PC-9 (cell line): Measurements from ENCODE around the gene STYXL2. TPM values are rescaled to one million over a fixed set of nuclear protein-coding genes. Genes with fewer than 3 reads are reported as not detected.

Experiments used
- BruUV-seq: library from RNA; stranded (reverse); fragments of 400-500 nt; replicated peaks from 2 replicates; lab custom pipeline; 2021; lab: Mats Ljungman, UMichigan
- CTCF ChIA-PET: fragments of 300-600 bp; sonication (Branson Sonifier 250); formaldehyde crosslinking; loops from one replicate; lab custom pipeline; 2022; ENCODE audit warnings: antibody characterized with exemption; lab: Charles Lee
- POLR2A ChIA-PET: fragments of 300-600 bp; sonication (Branson Sonifier 250); formaldehyde crosslinking; loops from one replicate; lab custom pipeline; 2022; ENCODE audit warnings: antibody characterized with exemption; ENCODE audit not compliant: unreplicated experiment; lab: Charles Lee
- DNase-seq, 2 experiments: peaks; one replicate each; pipeline versions ENCODE4 v3.0.0 to v3.0.0-alpha.2; 2015 to 2022; ENCODE audit warnings: mixed read lengths in 1 of 2
- H2AFZ ChIP-seq: fragments of 200-600 bp; sonication (generic); 2 replicates; pipeline ENCODE4 v1.8.1; 2017; ENCODE audit warnings: antibody characterized with exemption
- H3F3A ChIP-seq: fragments of 200-600 bp; sonication (generic); 2 replicates; pipeline ENCODE4 v1.8.1; 2017; ENCODE audit warnings: antibody characterized with exemption, mild to moderate bottlenecking, low read depth; ENCODE audit not compliant: insufficient read depth
- H3K27ac ChIP-seq: fragments of 200-600 bp; sonication (generic); 2 replicates; pipeline ENCODE4 v1.6.1; 2016; ENCODE audit warnings: mixed run types
- H3K27me3 ChIP-seq: fragments of 200-600 bp; sonication (generic); 2 replicates; pipeline ENCODE4 v1.6.1; 2016; ENCODE audit warnings: low read depth, mixed run types; ENCODE audit not compliant: insufficient read depth
- H3K36me3 ChIP-seq: fragments of 200-600 bp; sonication (generic); 2 replicates; pipeline ENCODE4 v1.6.1; 2016; ENCODE audit warnings: low read depth, mixed run types
- H3K4me1 ChIP-seq: fragments of 200-600 bp; sonication (generic); replicated peaks from 2 replicates; pipeline ENCODE4 v1.6.1; 2016; ENCODE audit warnings: mixed run types; ENCODE audit not compliant: insufficient read depth
- H3K4me2 ChIP-seq: fragments of 200-600 bp; sonication (generic); 2 replicates; pipeline ENCODE4 v1.6.1; 2017; ENCODE audit warnings: mixed run types
- H3K4me3 ChIP-seq: fragments of 200-600 bp; sonication (generic); 2 replicates; pipeline ENCODE4 v1.6.1; 2016; ENCODE audit warnings: mixed run types
- H3K79me2 ChIP-seq: fragments of 200-600 bp; sonication (generic); 2 replicates; pipeline ENCODE4 v1.6.1; 2017; ENCODE audit warnings: low read depth, mixed run types
- H3K9me2 ChIP-seq: fragments of 200-600 bp; sonication (generic); 2 replicates; pipeline ENCODE4 v1.8.1; 2017; ENCODE audit warnings: mild to moderate bottlenecking; ENCODE audit not compliant: insufficient read depth
- H3K9me3 ChIP-seq: fragments of 200-600 bp; sonication (generic); 2 replicates; pipeline ENCODE4 v1.8.1; 2016; ENCODE audit warnings: low read depth; ENCODE audit not compliant: insufficient read depth
- H4K20me1 ChIP-seq: fragments of 200-600 bp; sonication (generic); 2 replicates; pipeline ENCODE4 v1.8.1; 2017; ENCODE audit not compliant: insufficient read depth
- CTCF ChIP-seq: fragments of 200-600 bp; sonication (generic); conservative IDR thresholded peaks from 2 replicates; pipeline ENCODE4 v1.6.1; 2017; ENCODE audit warnings: mixed run types, antibody characterized with exemption, mild to moderate bottlenecking, moderate library complexity
- EZH2 ChIP-seq: fragments of 200-600 bp; sonication (generic); IDR thresholded peaks from 2 replicates; pipeline ENCODE4 v1.8.0; 2017; ENCODE audit warnings: antibody characterized with exemption, low read depth
- intact Hi-C: fragments of 100-400 bp; cut with micrococcal nuclease; formaldehyde crosslinking; loops from one replicate; pipeline ENCODE4 v1.10.0; 2022; ENCODE audit not compliant: unreplicated experiment
- total RNA-seq: library from RNA; stranded (reverse); gene quantifications from 2 replicates; pipeline ENCODE4 v1.2.3, GENCODE V29; 2021

The STYXL2 gene
- total RNA-seq, 1 experiment from 2014 or later, result not detected

- Histone ChIP-seq H3K4me1 (no peaks in the 10 kb centered on the region), H2AFZ (no peak overlapping the region), H3F3A (no peaks in the 10 kb centered on the region), H3K4me2 (no peak overlapping the region), H3K4me3 (no peak overlapping the region), H3K27me3 (no peaks in the 10 kb centered on the region), H3K9me3 (no peaks in the 10 kb centered on the region), H3K9me2 (no peaks in the 10 kb centered on the region), H3K79me2 (no peaks in the 10 kb centered on the region), H4K20me1 (no peaks in the 10 kb centered on the region), H3K36me3 (no peaks in the 10 kb centered on the region), H3K27ac (no peak overlapping the region)
- BruUV-seq, result no TSS peak
- intact Hi-C loops, result loop anchor here (5.0 kb wide), 4 partner anchors 39 to 464 kb away; no protein-coding TSS in a partner anchor
- CTCF ChIA-PET, result interaction anchor here (0.5 to 0.6 kb wide), 2 partner anchors 152 to 330 kb away, joined by 3 to 10 read pairs; partner anchors contain the start of gene POU2F1
- TF ChIP-seq CTCF (no peak), EZH2 (no peak)
- POLR2A ChIA-PET, result interaction anchor here (0.6 kb wide), 1 partner anchor 56 kb away, joined by 4 read pairs; no protein-coding TSS in a partner anchor
- no peak for DNase-seq
Measured at GRCh38 chr1:167068761-167069160, 25.1 kb upstream of the STYXL2 start.

GRCh38 chr1:167071286-167071685 is 22.6 kb upstream of the STYXL2 start:
- ChIA-PET POLR2A (interaction anchor here (0.6 kb wide), 1 partner anchor 137 kb away, joined by 3 read pairs; no protein-coding TSS in a partner anchor), CTCF (no interaction called here)
- Histone ChIP-seq H4K20me1 (no peaks in the 10 kb centered on the region), H3F3A (no peaks in the 10 kb centered on the region), H3K9me3 (no peaks in the 10 kb centered on the region), H3K27me3 (no peaks in the 10 kb centered on the region), H3K27ac (no peak overlapping the region), H3K36me3 (no peaks in the 10 kb centered on the region; the same call in 1 of the 2 replicates), H3K4me3 (no peak overlapping the region), H2AFZ (no peak overlapping the region), H3K4me1 (no peaks in the 10 kb centered on the region), H3K4me2 (no peak overlapping the region), H3K79me2 (no peaks in the 10 kb centered on the region), H3K9me2 (no peaks in the 10 kb centered on the region)
- no TSS peak for BruUV-seq
- intact Hi-C loops, result no loop called here
- no peak for TF ChIP-seq CTCF
- TF ChIP-seq EZH2, result no peak
- DNase-seq, result no peak

- H3K36me3 ChIP-seq, result no peaks in the 10 kb centered on the region; the same call in 1 of the 2 replicates
- no peak overlapping the region for H3K4me3 ChIP-seq
- no peak for DNase-seq
- peaks cover 10% of the 10 kb centered on the region for H3K4me1 ChIP-seq
- no peaks in the 10 kb centered on the region for H3F3A ChIP-seq
- no peaks in the 10 kb centered on the region for H3K9me2 ChIP-seq
- POLR2A ChIA-PET, result no interaction called here
- no peak overlapping the region for H3K27ac ChIP-seq
- CTCF ChIA-PET, result interaction anchor here (0.6 kb wide), 1 partner anchor 97 kb away, joined by 12 read pairs; no protein-coding TSS in a partner anchor
- no peak overlapping the region for H2AFZ ChIP-seq
- no TSS peak for BruUV-seq
- no peaks in the 10 kb centered on the region for H4K20me1 ChIP-seq
- H3K79me2 ChIP-seq, result no peaks in the 10 kb centered on the region
- TF ChIP-seq EZH2 (no peak), CTCF (no peak)
- intact Hi-C loops, result no loop called here
- H3K4me2 ChIP-seq, result no peak overlapping the region
- no peaks in the 10 kb centered on the region for H3K27me3 ChIP-seq
- H3K9me3 ChIP-seq, result no peaks in the 10 kb centered on the region
Measured at GRCh38 chr1:167076136-167076710, 17.7 kb upstream of the STYXL2 start.
